ENCODE measurements around the gene BRCA2.
A peak's percentile ranks its signal among the peaks of the same experiment; 100 is the strongest.

BRCA2 gene

DNA sequence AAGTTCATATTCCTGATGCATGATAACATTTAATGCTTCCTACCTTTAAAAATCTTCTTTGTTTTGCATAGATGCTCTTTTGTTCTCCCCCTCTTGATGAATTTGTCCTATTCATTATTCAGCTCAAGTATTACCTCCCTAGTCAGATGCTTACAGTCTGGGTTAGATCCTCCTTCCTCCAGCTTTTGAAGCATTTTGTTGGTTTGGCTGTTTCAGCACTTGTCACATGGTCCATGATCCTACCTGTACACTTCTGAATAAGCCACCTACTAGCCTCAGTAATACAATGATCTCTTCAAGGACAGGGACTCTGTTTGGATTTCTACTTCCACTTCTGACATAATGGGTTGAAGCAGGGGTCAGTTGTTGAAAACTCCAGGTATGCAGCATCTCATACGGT is 75.2 kb downstream of the BRCA2 start:
- TF ChIP-seq, protein P1, sequence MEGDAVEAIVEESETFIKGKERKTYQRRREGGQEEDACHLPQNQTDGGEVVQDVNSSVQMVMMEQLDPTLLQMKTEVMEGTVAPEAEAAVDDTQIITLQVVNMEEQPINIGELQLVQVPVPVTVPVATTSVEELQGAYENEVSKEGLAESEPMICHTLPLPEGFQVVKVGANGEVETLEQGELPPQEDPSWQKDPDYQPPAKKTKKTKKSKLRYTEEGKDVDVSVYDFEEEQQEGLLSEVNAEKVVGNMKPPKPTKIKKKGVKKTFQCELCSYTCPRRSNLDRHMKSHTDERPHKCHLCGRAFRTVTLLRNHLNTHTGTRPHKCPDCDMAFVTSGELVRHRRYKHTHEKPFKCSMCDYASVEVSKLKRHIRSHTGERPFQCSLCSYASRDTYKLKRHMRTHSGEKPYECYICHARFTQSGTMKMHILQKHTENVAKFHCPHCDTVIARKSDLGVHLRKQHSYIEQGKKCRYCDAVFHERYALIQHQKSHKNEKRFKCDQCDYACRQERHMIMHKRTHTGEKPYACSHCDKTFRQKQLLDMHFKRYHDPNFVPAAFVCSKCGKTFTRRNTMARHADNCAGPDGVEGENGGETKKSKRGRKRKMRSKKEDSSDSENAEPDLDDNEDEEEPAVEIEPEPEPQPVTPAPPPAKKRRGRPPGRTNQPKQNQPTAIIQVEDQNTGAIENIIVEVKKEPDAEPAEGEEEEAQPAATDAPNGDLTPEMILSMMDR (conservative IDR thresholded peaks at IDR 0.05), result no peak
- no peak overlapping the region for H3K27ac ChIP-seq

DNA sequence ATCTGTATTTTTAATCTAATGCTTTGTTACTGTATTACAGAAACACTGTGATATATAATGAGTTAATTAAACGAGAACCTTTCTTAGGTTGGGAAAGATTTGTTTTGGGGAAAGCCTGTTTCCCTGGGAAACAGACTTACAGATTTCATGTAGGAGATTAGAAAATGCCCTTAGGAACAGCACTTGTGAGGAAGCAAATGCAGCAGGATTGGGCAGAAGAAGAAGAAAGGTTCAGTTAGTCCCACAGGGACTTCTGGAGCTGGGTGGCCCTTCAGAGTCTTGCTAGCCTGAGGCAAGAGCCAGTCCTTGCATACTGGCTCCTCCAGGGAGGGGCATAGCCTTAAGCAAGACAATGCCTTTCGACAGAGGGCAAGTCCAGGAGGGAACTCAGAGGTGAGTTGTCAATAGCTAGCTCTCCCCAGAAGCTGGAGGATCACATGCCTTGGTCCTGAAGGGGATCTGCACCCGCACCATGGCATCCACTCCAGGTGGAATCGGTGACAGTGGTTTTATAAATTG is 75.9 kb downstream of the BRCA2 start:
- TF ChIP-seq, protein P1 (conservative IDR thresholded peaks at IDR 0.05), result no peak
- H3K27ac ChIP-seq, result no peak overlapping the region

DNA sequence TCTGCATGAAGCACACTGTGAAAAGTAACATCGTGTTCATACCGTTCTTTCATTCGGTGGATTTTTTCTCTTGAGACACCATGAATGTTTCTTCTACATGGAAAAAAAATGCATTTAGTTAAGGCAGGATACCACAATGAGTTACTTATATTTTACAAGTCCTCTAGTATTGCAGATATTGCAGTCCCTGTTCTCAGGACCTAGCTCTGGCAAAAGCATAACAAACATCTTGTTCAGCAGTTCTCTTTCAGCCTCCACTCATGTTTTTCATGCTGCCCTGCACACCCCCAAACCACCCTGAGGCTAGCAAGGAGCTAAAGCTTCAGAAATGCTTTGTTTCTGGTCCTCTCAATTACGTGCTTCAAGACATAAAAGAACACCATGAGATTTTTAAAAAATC is 87.8 kb downstream of the BRCA2 start:
- no peak overlapping the region for H3K27ac ChIP-seq
- TF ChIP-seq, protein P1 (conservative IDR thresholded peaks at IDR 0.05), result no peak

DNA sequence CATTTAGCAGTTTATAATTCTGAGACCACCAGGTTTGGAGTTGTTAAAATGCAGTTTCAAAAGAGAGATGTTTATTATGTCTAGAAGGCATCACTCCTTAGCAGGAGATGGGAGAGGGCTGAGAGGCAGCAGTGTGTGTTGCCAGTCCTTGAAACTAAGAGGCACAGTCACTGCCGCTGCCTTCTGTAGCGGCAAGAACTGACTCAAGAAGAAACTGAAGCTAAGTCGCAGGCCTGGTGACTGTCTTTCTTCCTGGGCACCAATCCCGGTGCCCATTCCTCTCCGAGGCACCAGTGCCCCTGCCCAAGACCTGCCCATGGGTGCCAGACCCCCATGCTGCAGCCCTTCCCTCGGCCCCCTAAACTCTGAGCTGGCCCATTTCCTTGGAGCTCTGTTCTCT is 92.5 kb downstream of the BRCA2 start:
- TF ChIP-seq, protein P1 (conservative IDR thresholded peaks at IDR 0.05), result no peak
- H3K27ac ChIP-seq, result peak overlapping the region; percentile 93

DNA sequence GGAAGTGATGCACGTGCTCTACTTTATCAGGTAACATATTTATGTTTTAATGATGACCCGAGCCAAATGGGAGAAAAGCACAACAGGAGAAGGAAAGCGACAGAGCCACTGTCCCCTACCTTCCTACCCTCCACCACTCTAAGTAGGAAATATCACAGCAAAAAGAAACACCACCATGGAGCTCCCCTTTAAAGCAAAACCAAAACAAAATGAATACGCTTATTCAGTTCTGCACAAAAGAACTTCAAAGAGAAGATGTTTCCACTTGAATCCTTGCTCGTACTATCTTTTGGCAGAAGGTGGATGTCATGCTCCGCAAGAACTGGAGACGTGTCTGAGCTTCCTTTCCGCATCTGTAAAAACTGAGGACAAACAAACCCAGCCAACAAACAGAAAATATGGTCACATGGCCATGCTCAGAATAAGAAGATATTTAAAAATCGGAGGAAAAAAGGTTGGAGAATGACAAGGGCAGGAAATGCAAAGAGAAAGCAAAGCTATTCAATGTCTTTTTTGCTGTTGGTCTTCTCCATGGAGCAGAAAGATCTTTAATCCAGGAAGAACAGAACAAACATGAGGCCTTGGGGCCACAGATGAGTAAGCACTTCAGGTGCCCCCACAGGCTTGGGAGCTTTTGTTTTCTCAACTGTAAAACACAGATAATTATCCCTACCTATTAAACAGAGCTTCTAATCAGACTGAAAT is 93.1 kb downstream of the BRCA2 start:
- TF ChIP-seq, protein P1 (conservative IDR thresholded peaks at IDR 0.05), result no peak
- H3K27ac ChIP-seq, result peak overlapping the region; percentile 93

DNA sequence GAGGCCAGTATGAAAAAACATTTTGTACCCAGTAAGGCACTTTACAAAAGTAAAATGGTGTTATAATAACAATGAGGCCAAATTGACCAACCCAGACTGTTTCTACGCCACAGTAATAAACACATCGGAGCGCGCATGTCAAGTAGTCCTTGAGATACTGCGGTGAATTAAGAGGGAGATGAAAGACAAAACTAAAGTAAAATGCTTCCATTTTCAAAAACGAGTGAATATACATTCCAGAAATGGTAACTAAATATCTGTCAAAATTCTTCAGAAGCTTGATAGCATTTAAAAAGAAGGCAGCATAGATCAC is 93.6 kb downstream of the BRCA2 start:
- H3K27ac ChIP-seq, result peak overlapping the region; percentile 93
- TF ChIP-seq, protein P1 (conservative IDR thresholded peaks at IDR 0.05), result no peak

DNA sequence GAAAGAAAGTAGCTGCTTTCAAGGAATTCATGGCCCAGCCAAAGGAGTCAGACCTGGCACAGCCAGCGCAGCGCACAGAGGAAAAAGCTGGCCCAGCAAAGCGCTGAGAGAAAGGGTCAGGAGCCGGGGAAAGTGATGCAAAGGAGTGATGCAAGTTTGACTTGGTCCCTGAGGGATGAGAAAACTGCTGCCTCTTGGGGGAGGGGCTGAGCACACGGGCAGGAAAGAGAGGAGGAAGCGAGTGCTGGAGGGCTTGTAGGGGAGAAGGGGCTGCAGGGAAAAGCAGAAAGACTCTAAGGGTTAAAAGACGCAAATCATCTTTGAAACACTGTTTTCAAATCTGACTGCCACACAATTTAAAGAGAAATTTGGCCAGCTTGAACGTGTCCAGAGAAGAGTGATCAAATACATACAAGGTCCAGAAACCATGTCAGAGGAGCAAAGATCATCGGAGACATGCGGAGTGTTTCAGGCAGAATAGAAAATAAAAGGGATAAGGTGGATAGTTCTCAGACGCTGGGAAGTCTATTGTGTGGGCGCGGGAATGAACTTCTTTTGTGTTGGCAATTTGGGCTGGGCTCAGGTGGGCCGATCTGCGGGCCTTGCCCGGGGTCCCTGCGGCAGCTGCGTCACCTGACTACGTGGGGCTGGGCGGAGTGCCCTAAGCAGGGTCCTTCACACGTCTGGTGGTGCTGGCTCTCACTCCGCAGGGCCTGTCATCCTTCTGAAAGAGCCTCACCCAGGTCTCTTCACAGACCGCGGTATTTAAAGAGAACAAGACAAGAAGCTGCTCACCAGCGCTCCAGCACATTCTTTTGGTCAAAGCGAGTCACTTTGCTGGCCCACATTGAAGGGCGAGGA is 94.5 kb downstream of the BRCA2 start:
- H3K27ac ChIP-seq, result peak overlapping the region; percentile 93
- TF ChIP-seq, protein P1 (conservative IDR thresholded peaks at IDR 0.05), result no peak

All from VCaP (cell line).